Pericardium fibroblast (primary cell): ENCODE data around the gene GNG5. TPM values are rescaled to one million over a fixed set of nuclear protein-coding genes. Genes with fewer than 3 reads are reported as not detected.

Experiments
- total RNA-seq: library from RNA; depleted of rRNA; stranded (reverse); fragments of >200 nt; gene quantifications from 2 replicates; pipeline ENCODE4 v1.2.3, GENCODE V29; 2015

The GNG5 gene
- total RNA-seq, result 83.5 and 118 TPM in 2 replicates

GRCh38 chr1:84506002-84506728 is at the start of gene GNG5, which contains the start of gene SPATA1:
Gene GNG5 (minus strand): TSS chr1:84506581. CDS start chr1:84506091, 490 bp downstream.
Gene SPATA1 (plus strand): TSS chr1:84506386. CDS start chr1:84516360, 9,974 bp downstream.

GRCh38 chr1:84478876-84479868 is 27.2 kb downstream of the GNG5 start, which contains the start of gene RPF1:
Gene RPF1 (plus strand): TSS chr1:84479266. CDS start chr1:84479282, 16 bp downstream.

Other genes with a start within 250 kb of the GNG5 start
- gene SAMD13, start 204.9 kb downstream of the GNG5 start, total RNA-seq, result 1.2 and 1.8 TPM in 2 replicates
- gene DNASE2B, start 108.1 kb downstream of the GNG5 start, total RNA-seq, result 0.23 TPM in 1 of 2 replicates, not detected in the other
- gene RPF1, start 27.3 kb downstream of the GNG5 start, total RNA-seq, result 20.9 and 25.9 TPM in 2 replicates
- 0.85 TPM in 1 of 2 replicates, not detected in the other for gene SPATA1, start 195 bp downstream of the GNG5 start, total RNA-seq
- gene CTBS, start 67.9 kb upstream of the GNG5 start, total RNA-seq, result 10.2 and 11.1 TPM in 2 replicates
- gene SSX2IP, start 183.9 kb upstream of the GNG5 start, total RNA-seq, result 5.6 and 7.1 TPM in 2 replicates